Prostate gland (tissue), 2 donors: ENCODE measurements around the gene MRI1. TPM values are rescaled to one million over a fixed set of nuclear protein-coding genes. Genes with fewer than 3 reads are reported as not detected.

Experiments
- DNase-seq: peaks from one replicate; pipeline ENCODE4 v3.0.0-alpha.2; 2019; ENCODE audit warnings: low spot score
- H3K27ac ChIP-seq, 2 donors: fragments of 200-600 bp; sonication (generic); 2 replicates each; pipeline ENCODE4 v1.5.1; 2017 to 2019
- H3K27me3 ChIP-seq: fragments of 200-600 bp; sonication (generic); replicated peaks from 2 replicates; pipeline ENCODE4 v1.5.1; 2019; ENCODE audit not compliant: insufficient read depth
- H3K36me3 ChIP-seq, 2 donors: fragments of 200-600 bp; sonication (generic); 1 replicate in 1 of 2; 2 replicates in 1 of 2; pipeline versions ENCODE4 v1.5.1 to v1.8.1; 2017 to 2019
- H3K4me1 ChIP-seq: fragments of 200-600 bp; sonication (generic); replicated peaks from 2 replicates; pipeline ENCODE4 v1.5.1; 2019
- H3K4me3 ChIP-seq, 2 donors: fragments of 200-600 bp; sonication (generic); 2 replicates each; pipeline ENCODE4 v1.5.1; 2017 to 2019
- H3K9me3 ChIP-seq: fragments of 200-600 bp; sonication (generic); 2 replicates; pipeline ENCODE4 v1.5.1; 2017
- CTCF ChIP-seq, 4 experiments: fragments of 200-600 bp in 2 of 4; fragments of 450-650 bp in 2 of 4; sonication (generic) in 2 of 4; IDR thresholded peaks; 1 replicate in 3 of 4; 2 replicates in 1 of 4; pipeline ENCODE4 v1.5.1; 2016 to 2019; ENCODE audit warnings: antibody characterized with exemption in 4 of 4, mild to moderate bottlenecking in 2 of 4, moderate library complexity in 2 of 4
- POLR2A ChIP-seq: fragments of 450-650 bp; IDR thresholded peaks from one replicate; pipeline ENCODE4 v1.6.1; 2016; ENCODE audit warnings: antibody characterized with exemption, mild to moderate bottlenecking
- POLR2AphosphoS5 ChIP-seq: sonication (generic); formaldehyde crosslinking; IDR thresholded peaks from one replicate; pipeline ENCODE4 v1.6.1; 2017; ENCODE audit warnings: antibody characterized with exemption
- WGBS: methylation state at CpG from one replicate; pipeline ENCODE4 v1.1.5; 2018; 5-methylcytosine and 5-hydroxymethylcytosine counted together
- intact Hi-C: fragments of 100-400 bp; cut with DNase I; formaldehyde crosslinking; loops from one replicate; pipeline ENCODE4 v1.14.2; 2022
- total RNA-seq, 2 donors: library from RNA; depleted of rRNA; stranded (reverse); fragments of >200 nt; gene quantifications; one replicate each; pipeline ENCODE4 v1.1.0, GENCODE V29; 2016

Gene MRI1
- total RNA-seq = 10 to 100 TPM; 62.7 to 64.5 TPM

GRCh38 chr19:13764101-13764807 is at the start of gene MRI1:
Gene MRI1 (plus strand): TSS chr19:13764522. CDS start chr19:13764589, 67 bp downstream.
- H3K9me3 ChIP-seq = no peaks in the 10 kb centered on the region
- H3K36me3 ChIP-seq = peaks cover 0 to under 1% of the 10 kb centered on the region in 2 donors
- no peak for TF ChIP-seq CTCF (IDR thresholded peaks at IDR 0.05)
- TF ChIP-seq POLR2AphosphoS5 = peak; percentile 60
- TF ChIP-seq POLR2A = peak; percentile 39
- WGBS = 5% methylated on average over 31 of the region's 67 CpGs
- peaks cover 6% of the 10 kb centered on the region for H3K4me1 ChIP-seq
- H3K4me3 ChIP-seq = peak within 1 kb of the TSS; percentile 67 to 69
- H3K27me3 ChIP-seq = no peaks in the 10 kb centered on the region
- H3K27ac ChIP-seq = peak within 1 kb of the TSS; percentile 59 to 61
- DNase-seq = peak; percentile 68
- intact Hi-C loops = no loop called here

GRCh38 chr19:13717194-13717643 is 47.1 kb upstream of the MRI1 start:
- TF ChIP-seq POLR2AphosphoS5 (no peak), POLR2A (no peak), CTCF (IDR thresholded peaks at IDR 0.05) (no peak)
- Histone ChIP-seq H3K27ac (no peak overlapping the region), H3K4me1 (no peaks in the 10 kb centered on the region), H3K4me3 (no peak overlapping the region), H3K36me3 (no peaks in the 10 kb centered on the region), H3K9me3 (no peaks in the 10 kb centered on the region), H3K27me3 (no peaks in the 10 kb centered on the region)
- 18% methylated on average over 8 of the region's 8 CpGs for WGBS
- DNase-seq = no peak
- intact Hi-C loops = no loop called here

DNA sequence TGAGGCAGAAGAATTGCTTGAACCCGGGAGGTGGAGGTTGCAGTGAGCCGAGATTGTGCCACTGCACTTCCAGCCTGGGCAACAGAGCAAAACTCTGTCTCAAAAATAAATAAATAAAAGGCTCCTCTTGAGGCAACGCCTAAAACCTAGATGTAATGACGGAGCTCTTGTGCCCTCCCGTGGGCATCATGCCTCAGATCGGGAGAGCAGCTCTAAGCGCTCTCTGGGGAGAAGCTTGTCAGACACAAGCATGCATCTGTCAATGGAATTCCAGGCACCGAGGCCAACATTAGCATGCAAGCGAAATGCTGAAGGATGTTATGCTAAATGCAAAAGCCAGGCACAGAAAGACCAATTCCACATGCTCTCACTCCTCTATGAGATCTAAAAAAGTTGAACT is 45.6 kb upstream of the MRI1 start:
- intact Hi-C loops = loop anchor here (2.0 kb wide), 1 partner anchor 120 kb away; no protein-coding TSS in a partner anchor
- Histone ChIP-seq H3K9me3 (no peaks in the 10 kb centered on the region), H3K4me3 (no peak overlapping the region), H3K27me3 (no peaks in the 10 kb centered on the region), H3K36me3 (no peaks in the 10 kb centered on the region), H3K4me1 (no peaks in the 10 kb centered on the region), H3K27ac (no peak overlapping the region)
- 21% methylated on average over 9 of the region's 9 CpGs for WGBS
- TF ChIP-seq POLR2A = no peak
- TF ChIP-seq CTCF (IDR thresholded peaks at IDR 0.05) = peak in 1 of 4 experiments; percentile 12
- TF ChIP-seq POLR2AphosphoS5 = no peak
- DNase-seq = no peak

- H3K9me3 ChIP-seq = no peaks in the 10 kb centered on the region
- no peak overlapping the region for H3K27ac ChIP-seq
- intact Hi-C loops = loop anchor here (5.0 kb wide), 1 partner anchor 445 kb away; no protein-coding TSS in a partner anchor
- no peaks in the 10 kb centered on the region for H3K36me3 ChIP-seq
- no peak overlapping the region for H3K4me3 ChIP-seq
- H3K27me3 ChIP-seq = no peaks in the 10 kb centered on the region
- no peak for DNase-seq
- TF ChIP-seq POLR2A (no peak), CTCF (IDR thresholded peaks at IDR 0.05) (no peak), POLR2AphosphoS5 (no peak)
- no peaks in the 10 kb centered on the region for H3K4me1 ChIP-seq
- WGBS = 84% methylated on average over 6 of the region's 6 CpGs
These were observed 42.2 kb upstream of the MRI1 start for GRCh38 chr19:13722146-13722545.

- Histone ChIP-seq H3K27ac (no peak overlapping the region), H3K9me3 (no peaks in the 10 kb centered on the region), H3K4me1 (no peaks in the 10 kb centered on the region), H3K4me3 (no peak overlapping the region), H3K36me3 (no peaks in the 10 kb centered on the region), H3K27me3 (no peaks in the 10 kb centered on the region)
- TF ChIP-seq POLR2AphosphoS5 (no peak), POLR2A (no peak), CTCF (IDR thresholded peaks at IDR 0.05) (no peak)
- no peak for DNase-seq
- intact Hi-C loops = loop anchor here (5.0 kb wide), 1 partner anchor 446 kb away; no protein-coding TSS in a partner anchor
- WGBS = 77% methylated on average over 5 of the region's 5 CpGs
These were observed 41.1 kb upstream of the MRI1 start for GRCh38 chr19:13723206-13723605.
